ENCODE results near the gene IQSEC3.

IQSEC3 gene

DNA sequence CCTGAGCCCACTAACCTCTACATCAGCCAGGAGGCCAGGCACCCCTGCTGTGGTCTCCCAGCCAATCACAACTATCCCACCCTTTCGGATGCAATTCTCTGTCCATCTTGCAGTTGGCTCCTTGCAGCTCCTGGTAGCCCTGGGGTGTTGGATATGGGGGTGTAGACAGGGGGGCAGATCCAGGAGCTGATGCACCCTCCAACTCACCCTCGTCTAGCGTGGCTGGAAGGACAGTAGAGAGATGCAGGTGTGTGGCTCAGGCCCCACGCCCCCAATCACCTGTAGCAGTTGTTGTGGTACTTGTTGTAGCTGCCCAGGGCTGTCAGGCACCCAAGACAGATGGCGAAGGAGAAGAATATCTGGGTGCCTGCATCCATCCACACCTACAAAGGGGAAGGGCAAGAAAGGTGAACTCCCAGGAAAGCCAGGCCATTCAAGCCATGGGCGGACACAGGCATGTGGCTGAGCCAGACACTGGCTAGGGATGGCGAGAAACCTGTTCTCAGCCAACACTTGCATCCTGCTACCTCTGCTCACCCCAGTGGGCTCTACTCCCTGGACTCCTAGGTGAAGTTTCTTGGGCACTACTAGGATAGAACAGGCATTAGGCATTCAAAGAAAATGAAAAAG lies 160.8 kb downstream of the IQSEC3 start:
- POLR2A ChIA-PET, result no interaction called here
- DNase-seq (ENCODE audit: extremely low spot score), result no peak
- CTCF ChIA-PET, result interaction anchor here (1.2 kb wide), 1 partner anchor 8 kb away, joined by 6 read pairs; no protein-coding TSS in a partner anchor
- TF ChIP-seq, protein P1, sequence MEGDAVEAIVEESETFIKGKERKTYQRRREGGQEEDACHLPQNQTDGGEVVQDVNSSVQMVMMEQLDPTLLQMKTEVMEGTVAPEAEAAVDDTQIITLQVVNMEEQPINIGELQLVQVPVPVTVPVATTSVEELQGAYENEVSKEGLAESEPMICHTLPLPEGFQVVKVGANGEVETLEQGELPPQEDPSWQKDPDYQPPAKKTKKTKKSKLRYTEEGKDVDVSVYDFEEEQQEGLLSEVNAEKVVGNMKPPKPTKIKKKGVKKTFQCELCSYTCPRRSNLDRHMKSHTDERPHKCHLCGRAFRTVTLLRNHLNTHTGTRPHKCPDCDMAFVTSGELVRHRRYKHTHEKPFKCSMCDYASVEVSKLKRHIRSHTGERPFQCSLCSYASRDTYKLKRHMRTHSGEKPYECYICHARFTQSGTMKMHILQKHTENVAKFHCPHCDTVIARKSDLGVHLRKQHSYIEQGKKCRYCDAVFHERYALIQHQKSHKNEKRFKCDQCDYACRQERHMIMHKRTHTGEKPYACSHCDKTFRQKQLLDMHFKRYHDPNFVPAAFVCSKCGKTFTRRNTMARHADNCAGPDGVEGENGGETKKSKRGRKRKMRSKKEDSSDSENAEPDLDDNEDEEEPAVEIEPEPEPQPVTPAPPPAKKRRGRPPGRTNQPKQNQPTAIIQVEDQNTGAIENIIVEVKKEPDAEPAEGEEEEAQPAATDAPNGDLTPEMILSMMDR (IDR thresholded peaks at IDR 0.05; ENCODE audit: control extremely low read depth, extremely low read depth, low read depth, missing control alignments), result no peak

Measured in GM10248 (cell line).